Stimulated activated CD4-positive, alpha-beta T cell treated with anti-CD3 and anti-CD28 coated beads, Interleukin-4, amount 100 ng/mL, for 48 hours (primary cell): ENCODE measurements around the gene POLR2J3.
"Not testable (repeated sequence)": the region's sequence is repeated elsewhere in the genome, so short reads cannot be mapped to it uniquely, and the experiment has no call there.

Source experiments
- DNase-seq, 2 donors: peaks; one replicate each; pipeline ENCODE4 v3.0.0-alpha.2; 2020; ENCODE audit warnings: low read depth in 2 of 2

POLR2J3 gene

DNA sequence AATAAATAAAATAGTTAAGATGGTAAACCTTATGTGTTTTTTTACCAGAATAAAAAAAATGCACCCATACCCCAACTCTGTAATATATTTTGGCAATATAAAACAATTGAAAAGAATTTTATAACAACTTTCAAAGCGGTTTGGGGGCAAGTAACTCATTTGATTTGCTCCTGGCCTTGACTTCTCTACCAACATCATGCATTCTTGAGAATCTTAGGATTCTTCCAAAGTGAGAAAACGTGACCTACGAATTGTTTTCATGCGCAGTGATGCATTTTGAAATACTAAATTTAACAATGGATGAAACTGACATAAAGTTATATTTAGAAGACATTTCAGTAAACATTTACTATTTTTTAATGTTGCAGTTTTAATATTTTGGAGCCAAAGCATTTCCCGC lies 51.6 kb downstream of the POLR2J3 start:
- not testable (repeated sequence) for DNase-seq

DNA sequence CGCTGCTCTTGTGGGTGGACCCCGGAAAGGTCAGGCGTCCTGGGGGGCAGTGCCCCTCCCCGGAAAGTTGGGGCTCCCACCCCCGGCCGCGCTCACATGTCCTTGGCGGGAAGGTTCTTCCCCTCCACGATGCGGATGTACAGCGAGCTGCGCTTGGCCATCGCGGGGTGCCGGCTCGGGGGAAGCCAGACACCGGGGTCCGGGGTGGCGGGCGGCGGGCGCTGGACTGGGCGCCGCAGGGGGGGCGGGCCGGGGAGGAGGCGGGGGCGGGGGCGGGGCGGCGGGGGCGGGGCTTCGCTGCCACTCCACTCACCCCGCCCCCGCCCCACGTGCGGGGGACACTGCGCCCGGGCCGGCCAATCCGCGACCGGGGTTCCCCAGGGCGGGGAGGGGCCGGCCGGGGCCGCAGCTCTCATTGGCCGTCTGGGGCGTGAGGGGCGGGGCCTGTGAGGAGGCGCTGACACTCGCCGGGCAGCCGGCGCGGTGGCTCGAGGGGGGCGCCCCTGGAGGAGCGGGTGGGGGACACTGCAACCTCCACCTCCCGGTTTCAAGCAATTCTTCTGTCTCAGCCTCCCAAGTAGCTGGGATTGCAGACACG lies 54.7 kb downstream of the POLR2J3 start, which contains the start of gene RASA4B:
Gene RASA4B, minus strand, starts transcription at position 228 of the 598 bp plus-strand sequence. Its CDS starts 67 bp downstream, at position 161.
- DNase-seq, result not testable (repeated sequence)
